Tibial artery (tissue), 4 donors: ENCODE results near the gene SAMD8.
"Not testable (repeated sequence)": the region's sequence is repeated elsewhere in the genome, so short reads cannot be mapped to it uniquely, and the experiment has no call there.

Source experiments
- DNase-seq, 2 donors: peaks; one replicate each; pipeline ENCODE4 v3.0.0-alpha.2; 2019
- H3K27ac ChIP-seq, 2 donors: fragments of 200-600 bp; sonication (generic) in 1 of 2; 1 replicate in 1 of 2; 2 replicates in 1 of 2; pipeline ENCODE4 v1.5.1; 2018 to 2019; ENCODE audit warnings: mild to moderate bottlenecking in 1 of 2
- H3K27me3 ChIP-seq, 2 donors: fragments of 200-600 bp; sonication (generic) in 1 of 2; one replicate each; pipeline versions ENCODE4 v1.5.1 to v1.6.0; 2016 to 2019
- H3K36me3 ChIP-seq, 3 donors: fragments of 200-600 bp; sonication (generic) in 2 of 3; one replicate each; pipeline ENCODE4 v1.5.1; 2016 to 2019; ENCODE audit warnings: mild to moderate bottlenecking in 2 of 3
- H3K4me1 ChIP-seq, 4 donors: fragments of 200-600 bp; sonication (generic) in 2 of 4; 1 replicate in 3 of 4; 2 replicates in 1 of 4; pipeline ENCODE4 v1.5.1; 2016 to 2019
- H3K4me3 ChIP-seq, 2 donors: fragments of 200-600 bp; sonication (generic) in 1 of 2; 1 replicate in 1 of 2; 2 replicates in 1 of 2; pipeline ENCODE4 v1.5.1; 2018 to 2019; ENCODE audit warnings: mild to moderate bottlenecking in 2 of 2
- H3K9me3 ChIP-seq, 3 donors: fragments of 200-600 bp; sonication (generic) in 1 of 3; one replicate each; pipeline ENCODE4 v1.5.1; 2016 to 2019
- intact Hi-C: fragments of 100-400 bp; cut with DNase I; formaldehyde crosslinking; loops from one replicate; pipeline ENCODE4 v1.15.0; 2023; ENCODE audit warnings: low total_unique reads
- TF ChIP-seq, protein P1 (sequence below), 2 experiments: fragments of 200-600 bp in 1 of 2; fragments of 450-650 bp in 1 of 2; IDR thresholded peaks; one replicate each; pipeline ENCODE4 v1.5.1; 2017 to 2019; ENCODE audit warnings: antibody characterized with exemption in 2 of 2, mild to moderate bottlenecking in 1 of 2, moderate library complexity in 1 of 2

Gene SAMD8

DNA sequence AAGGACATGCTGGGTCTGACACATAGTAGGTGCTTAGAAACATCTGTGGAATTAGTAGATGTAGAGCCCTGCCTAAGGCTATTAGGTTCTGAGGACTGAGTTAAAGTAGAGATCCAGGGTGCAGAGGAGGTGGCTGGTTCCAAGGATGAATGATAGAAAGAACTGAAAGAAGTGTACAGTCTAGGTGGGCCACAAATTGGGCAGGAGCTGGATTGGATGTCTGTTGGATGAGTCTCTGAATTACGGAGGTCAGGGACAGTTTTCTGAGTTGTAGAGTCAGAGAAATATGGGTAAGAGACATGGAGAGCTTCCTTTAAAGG is 2.0 kb upstream of the SAMD8 start:
- Histone ChIP-seq H3K27ac (no peak overlapping the region), H3K4me3 (no peak overlapping the region), H3K36me3 (no peaks in the 10 kb centered on the region), H3K9me3 (no peaks in the 10 kb centered on the region), H3K27me3 (no peaks in the 10 kb centered on the region), H3K4me1 (peaks cover 0 to 29% (median 14%) of the 10 kb centered on the region in 4 donors)
- TF ChIP-seq, protein P1, sequence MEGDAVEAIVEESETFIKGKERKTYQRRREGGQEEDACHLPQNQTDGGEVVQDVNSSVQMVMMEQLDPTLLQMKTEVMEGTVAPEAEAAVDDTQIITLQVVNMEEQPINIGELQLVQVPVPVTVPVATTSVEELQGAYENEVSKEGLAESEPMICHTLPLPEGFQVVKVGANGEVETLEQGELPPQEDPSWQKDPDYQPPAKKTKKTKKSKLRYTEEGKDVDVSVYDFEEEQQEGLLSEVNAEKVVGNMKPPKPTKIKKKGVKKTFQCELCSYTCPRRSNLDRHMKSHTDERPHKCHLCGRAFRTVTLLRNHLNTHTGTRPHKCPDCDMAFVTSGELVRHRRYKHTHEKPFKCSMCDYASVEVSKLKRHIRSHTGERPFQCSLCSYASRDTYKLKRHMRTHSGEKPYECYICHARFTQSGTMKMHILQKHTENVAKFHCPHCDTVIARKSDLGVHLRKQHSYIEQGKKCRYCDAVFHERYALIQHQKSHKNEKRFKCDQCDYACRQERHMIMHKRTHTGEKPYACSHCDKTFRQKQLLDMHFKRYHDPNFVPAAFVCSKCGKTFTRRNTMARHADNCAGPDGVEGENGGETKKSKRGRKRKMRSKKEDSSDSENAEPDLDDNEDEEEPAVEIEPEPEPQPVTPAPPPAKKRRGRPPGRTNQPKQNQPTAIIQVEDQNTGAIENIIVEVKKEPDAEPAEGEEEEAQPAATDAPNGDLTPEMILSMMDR (IDR thresholded peaks at IDR 0.05) = no peak
- DNase-seq = no peak
- intact Hi-C loops = loop anchor here (10.0 kb wide), 1 partner anchor 285 kb away; the partner anchor contains the start of gene KAT6B

DNA sequence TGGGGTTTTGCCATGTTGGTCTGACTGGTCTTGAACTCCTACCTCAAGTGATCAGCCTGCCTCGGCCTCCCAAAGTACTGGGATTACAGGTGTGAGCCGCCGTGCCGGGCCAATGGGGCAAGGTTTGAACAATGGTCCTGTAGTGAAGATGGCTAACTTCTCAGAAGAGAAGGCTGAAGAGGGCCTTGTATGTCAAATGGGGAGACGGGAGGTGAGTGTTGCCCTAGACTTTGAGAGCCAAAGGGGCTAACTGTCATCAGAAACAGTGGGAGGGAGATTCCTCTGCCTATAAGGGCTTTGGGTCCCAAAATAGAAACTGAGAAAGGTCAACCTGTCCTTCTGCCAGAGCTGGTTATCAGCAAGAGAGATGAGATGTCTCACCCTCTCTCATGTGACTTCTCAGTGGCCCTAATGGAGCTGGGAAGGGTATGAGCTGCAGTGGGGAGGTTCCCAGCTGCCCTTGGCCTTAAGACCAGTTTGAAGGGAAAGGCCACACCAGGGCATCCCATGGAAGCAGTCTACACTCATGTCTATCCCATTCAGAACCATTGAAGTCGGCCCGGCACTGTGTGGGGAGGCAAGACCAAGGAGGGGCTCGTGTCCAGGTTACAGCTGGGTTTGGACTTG is 1.3 kb upstream of the SAMD8 start:
- Histone ChIP-seq H3K27ac (peak overlapping the region; percentile 99), H3K4me3 (no peak overlapping the region), H3K9me3 (no peaks in the 10 kb centered on the region), H3K36me3 (no peaks in the 10 kb centered on the region), H3K27me3 (no peaks in the 10 kb centered on the region), H3K4me1 (peaks cover 0 to 36% (median 18%) of the 10 kb centered on the region in 4 donors)
- intact Hi-C loops = loop anchor here (5.0 to 10.0 kb wide), 2 partner anchors 95 to 127 kb away; partner anchors contain the start of gene COMTD1
- peak in 1 of 2 donors; percentile 64 for DNase-seq
- TF ChIP-seq, protein P1 (IDR thresholded peaks at IDR 0.05) = no peak

DNA sequence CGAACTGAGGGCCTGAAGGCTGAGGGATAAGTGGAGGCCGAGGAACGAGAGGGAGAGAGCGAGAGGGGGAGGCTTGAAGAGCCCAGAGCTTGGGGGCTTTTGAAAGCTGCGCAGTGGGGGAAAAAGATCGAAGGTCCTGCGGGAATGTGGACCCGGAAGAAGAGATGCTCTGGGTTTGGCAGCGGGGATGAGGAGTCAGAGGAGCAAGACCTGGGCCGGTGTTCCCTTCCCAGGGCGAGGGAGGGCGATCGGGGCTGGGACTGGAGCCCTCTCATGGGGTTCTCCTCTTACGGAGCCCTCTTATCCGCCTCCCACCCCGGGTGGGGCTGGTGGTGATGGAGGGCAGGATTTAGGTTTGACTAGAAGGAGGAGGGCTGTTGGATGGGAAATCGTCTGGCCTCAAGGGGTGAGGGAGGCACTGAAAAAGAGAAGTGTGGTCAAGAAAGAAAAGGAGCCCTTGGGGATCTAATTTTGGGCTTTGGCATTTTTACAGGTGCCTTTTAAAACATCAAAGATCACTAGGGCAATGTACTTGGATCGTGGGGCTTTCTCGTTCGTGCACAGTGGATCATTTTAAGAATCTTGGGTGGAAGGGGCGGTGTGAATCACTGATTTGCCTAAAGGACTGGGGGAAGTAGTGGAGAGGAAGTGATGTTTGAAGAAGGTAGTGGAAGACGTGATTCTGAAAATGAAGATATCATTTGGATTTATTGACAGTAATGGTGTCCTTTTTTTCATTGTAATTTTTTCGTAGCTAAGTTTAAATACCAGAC is 637 bp downstream of the SAMD8 start:
- intact Hi-C loops = loop anchor here (5.0 to 10.0 kb wide), 2 partner anchors 93 to 125 kb away; partner anchors contain the start of gene COMTD1
- H3K27ac ChIP-seq = peak overlapping the region; percentile 99
- TF ChIP-seq, protein P1 (IDR thresholded peaks at IDR 0.05) = no peak
- H3K9me3 ChIP-seq = no peaks in the 10 kb centered on the region
- peaks cover 0 to 54% (median 29%) of the 10 kb centered on the region in 4 donors for H3K4me1 ChIP-seq
- peak; percentile 59 to 80 for DNase-seq
- H3K27me3 ChIP-seq = no peaks in the 10 kb centered on the region
- H3K36me3 ChIP-seq = no peaks in the 10 kb centered on the region
- H3K4me3 ChIP-seq = peak overlapping the region; percentile 76 to 86

DNA sequence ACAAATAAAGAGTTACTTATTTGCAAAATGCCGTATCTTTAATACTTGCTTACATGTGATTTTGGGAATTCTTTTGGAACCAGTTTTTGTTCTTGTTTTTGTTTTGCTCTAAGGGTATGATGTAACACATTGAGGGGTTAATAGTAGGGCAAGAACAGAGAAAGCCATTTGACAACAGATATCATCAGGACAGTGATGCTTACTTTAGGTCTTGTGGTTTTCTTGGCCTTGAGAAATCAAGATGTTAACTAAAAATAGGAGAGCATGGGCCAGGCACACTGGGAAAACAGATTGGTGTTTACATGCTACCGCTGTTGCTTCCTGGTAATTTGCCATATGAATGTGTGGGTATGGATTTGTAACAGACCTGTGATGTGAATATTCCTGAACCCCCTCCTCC is 3.7 kb downstream of the SAMD8 start:
- Histone ChIP-seq H3K36me3 (no peaks in the 10 kb centered on the region), H3K4me1 (peaks cover 0 to 68% (median 36%) of the 10 kb centered on the region in 4 donors), H3K4me3 (no peak overlapping the region), H3K27ac (no peak overlapping the region), H3K27me3 (no peaks in the 10 kb centered on the region), H3K9me3 (no peaks in the 10 kb centered on the region)
- DNase-seq = no peak
- TF ChIP-seq, protein P1 (IDR thresholded peaks at IDR 0.05) = no peak
- intact Hi-C loops = loop anchor here (10.0 kb wide), 1 partner anchor 90 kb away; no protein-coding TSS in a partner anchor

DNA sequence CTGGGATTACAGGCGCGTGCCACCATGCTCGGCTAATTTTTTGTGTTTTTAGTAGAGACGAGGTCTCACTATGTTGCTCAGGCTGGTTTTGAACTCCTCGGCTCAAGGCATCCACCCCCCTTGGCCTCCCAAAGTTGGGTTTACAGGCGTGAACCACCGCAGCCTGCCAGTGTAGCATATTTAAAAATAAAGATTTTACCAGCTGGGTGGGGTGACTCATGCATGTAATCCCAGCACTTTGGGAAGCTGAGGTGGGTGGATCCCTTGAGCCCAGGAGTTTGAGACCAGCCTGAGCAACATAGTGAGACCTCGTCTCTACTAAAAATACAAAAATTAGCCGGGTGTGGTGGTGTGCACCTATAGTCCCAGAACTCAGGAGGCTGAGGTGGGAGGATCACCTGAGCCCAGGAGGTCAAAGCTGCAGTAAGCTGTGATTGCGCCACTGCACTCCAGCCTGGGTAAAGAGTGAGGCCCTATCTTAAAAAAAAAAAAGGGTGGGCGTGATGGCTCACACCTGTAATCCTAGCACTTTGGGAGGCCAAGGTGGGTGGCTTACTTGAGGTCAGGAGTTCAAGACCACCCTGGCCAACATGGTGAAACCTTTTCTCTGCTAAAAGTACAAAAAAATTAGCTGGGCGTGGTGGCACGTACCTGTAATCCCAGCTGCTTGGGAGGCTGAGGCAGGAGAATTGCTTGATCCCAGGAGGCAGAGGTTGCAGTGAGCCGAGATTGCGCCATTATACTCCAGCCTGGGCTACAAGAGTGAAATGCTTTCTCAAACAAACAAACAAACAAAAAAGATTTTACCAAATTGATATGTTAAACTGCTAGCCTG is 5.7 kb downstream of the SAMD8 start:
- intact Hi-C loops = loop anchor here (10.0 kb wide), 1 partner anchor 88 kb away; no protein-coding TSS in a partner anchor
- H3K27me3 ChIP-seq, H3K9me3 ChIP-seq, H3K36me3 ChIP-seq, H3K4me3 ChIP-seq, DNase-seq: not testable (repeated sequence)
- peak overlapping the region in 1 of 2 donors; percentile 7 for H3K27ac ChIP-seq
- peaks cover 0 to 76% (median 34%) of the 10 kb centered on the region in 4 donors for H3K4me1 ChIP-seq
